CD4-positive, alpha-beta T cell treated with Interleukin-1 beta for 1 hour (primary cell): ENCODE measurements around the gene NBDY.
"Not testable (repeated sequence)": the region's sequence is repeated elsewhere in the genome, so short reads cannot be mapped to it uniquely, and the experiment has no call there.

Source experiments
- DNase-seq, 2 donors: peaks; one replicate each; pipeline ENCODE4 v3.0.0-alpha.2; 2020 to 2022

The NBDY gene

DNA sequence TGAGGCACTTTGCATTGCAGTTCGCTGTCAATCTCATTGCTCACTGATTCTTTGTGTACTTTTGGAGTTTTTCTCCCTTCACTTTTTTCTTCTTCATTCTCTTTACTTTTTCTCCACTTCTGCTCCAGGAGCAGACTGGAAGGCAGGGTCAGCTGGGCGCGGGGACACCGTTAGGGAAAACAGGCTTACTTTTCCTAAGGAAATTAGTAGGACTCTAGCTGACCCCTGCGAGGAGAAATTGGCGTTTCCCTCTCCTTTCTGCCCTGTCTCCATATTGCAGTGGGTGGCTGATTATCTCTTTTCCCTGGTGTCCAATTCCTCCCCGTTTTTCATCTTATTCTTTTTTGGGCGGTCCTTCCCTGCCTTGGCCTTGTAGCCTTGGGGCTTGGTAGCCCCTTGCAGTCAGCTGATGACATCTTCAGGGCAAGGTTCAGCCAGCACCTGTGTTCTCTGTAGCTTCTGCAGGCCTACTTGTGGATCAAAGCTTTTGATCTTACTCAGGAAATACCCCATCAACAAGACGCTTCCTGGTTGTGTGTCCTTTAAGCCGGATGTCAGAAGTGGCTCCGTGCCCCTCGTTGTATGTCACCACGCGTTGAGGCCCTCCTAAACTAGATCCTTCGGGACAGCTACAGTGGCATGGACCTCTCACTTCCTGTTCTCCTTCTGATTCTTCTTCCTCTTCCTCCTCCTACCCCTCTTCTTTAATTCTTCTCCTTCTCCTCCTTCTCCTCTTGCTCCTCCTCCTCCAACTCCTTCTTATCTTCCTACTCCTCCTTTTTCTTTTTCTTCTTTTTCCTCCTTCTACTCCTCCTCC, 36.1 kb downstream of the NBDY start:
- peak; percentile 33 to 35 for DNase-seq

DNA sequence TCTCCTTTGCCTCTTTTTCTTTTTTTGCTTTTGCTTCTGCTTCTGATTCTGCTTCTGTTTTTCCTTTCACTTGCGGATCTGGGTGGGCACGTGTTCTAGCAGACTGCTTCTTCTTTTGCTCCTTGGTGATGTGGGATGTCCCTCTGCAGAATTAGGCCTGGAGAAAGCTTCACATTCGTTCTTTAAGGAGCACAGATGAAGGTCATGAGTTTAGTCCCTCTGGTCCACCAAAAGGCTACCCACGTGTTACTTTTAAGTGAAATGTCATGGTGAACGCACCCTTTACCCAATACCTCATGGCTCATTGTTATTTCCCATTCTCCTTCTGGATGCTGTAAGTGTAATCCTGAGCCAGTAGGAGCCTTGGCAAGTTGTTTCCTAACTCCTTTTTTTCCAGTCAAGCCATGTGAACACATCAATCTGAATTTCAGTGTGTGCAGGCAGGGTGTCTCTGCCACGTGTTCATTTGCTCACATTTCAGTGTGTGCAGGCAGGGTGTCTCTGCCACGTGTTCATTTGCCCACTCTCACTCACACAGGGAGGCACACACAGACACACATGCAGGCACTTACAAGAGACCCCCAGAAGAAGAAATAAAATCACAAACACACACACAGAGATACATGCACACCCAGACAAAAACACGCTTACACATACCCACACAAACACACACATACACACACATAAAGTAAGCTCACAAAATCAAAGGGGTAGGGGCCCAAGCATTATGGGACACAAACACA, 36.9 kb downstream of the NBDY start:
- DNase-seq = no peak

- no peak for DNase-seq
Measured at GRCh38 chrX:56766554-56767347, 37.7 kb downstream of the NBDY start.

DNA sequence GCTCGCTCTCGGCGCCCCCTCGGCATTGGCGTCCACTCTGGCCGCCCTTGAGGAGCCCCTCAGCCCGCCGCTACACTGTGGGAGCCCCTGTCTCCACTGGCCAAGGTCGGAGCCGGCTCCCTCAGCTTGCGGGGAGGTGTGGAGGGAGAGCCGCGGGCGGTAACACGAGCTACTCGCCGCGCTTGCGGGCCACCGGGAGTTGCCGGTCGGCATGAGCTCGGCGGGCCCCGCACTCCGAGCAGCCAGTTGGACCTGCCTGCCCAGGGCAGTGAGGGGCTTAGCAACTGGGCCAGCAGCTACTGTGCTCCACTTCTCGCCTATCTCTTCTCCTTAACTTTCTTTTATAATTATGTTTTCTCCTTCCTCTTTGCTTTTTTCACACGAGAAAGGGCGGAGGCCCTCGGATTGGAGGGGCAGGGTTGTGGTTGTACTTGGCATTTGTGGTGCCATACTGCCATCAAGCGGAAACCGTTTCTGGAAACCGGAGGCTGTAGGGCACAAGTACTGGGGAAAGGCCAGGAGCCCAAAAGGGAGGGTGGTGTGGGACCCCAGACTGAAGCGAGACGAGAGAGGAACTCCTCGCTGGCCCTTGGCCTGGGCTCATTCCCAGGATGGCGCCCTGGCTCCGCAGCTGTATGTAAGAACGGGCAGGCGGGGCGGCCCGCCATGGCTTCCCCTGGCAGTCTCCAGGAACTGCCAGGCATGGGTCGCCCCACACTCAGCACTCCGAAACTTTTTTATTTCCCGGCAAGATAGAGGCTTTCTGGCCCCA, 38.5 kb downstream of the NBDY start:
- peak in 1 of 2 donors; percentile 63 for DNase-seq

DNA sequence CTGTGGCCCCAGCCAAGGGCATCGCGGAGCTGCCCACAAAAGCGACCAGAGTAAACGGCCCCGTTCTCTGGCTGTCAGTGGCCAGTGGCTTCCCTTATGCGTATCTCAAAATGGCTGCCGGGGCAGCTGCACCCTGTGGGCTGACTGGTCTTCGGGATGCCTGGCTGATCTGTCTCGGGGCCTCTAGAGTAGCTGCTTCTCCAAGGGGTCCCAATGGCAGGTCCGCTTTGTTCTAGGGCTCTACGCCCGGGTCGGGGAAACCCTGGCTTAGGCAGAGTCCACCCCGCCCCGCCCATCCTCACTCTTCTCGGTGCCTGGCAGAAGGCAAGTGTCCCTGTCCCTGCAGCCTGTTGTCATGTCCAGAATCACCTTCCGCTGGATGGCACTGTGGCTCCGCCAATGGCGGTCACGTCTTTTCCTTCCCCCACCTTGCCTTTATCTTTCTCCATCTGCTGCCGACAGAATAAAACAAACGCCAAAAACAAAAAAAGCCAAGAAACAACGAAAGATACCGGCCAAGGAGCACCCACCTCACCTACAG, 39.1 kb downstream of the NBDY start:
- DNase-seq = not testable (repeated sequence)

- not testable (repeated sequence) for DNase-seq
Measured at GRCh38 chrX:56772675-56773521, 43.9 kb downstream of the NBDY start.

- DNase-seq = not testable (repeated sequence)
Measured at GRCh38 chrX:56773522-56774060, 44.5 kb downstream of the NBDY start.

DNA sequence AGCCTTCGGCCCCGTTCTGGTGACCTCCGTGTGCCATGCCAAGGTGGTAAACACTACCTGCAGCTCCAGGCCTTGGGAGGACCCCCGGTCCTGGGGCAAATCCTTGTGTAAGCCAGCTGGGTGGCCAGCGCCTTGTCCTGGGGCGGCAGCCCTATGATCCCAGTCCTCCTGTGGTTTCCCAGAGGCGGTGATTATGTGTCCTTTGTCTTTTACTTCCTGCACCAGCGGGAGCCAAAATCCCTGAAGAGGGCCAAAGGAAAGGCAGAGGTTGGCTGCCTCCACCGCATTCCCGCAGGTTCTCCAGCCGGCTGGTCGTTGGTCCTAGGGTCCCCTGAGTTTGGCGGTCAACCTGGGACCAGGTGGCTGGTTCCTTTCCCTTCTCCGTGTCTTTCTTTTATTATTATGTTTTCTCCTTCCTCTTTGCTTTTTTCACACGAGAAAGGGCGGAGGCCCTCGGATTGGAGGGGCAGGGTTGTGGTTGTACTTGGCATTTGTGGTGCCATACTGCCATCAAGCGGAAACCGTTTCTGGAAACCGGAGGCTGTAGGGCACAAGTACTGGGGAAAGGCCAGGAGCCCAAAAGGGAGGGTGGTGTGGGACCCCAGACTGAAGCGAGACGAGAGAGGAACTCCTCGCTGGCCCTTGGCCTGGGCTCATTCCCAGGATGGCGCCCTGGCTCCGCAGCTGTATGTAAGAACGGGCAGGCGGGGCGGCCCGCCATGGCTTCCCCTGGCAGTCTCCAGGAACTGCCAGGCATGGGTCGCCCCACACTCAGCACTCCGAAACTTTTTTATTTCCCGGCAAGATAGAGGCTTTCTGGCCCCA, 49.3 kb downstream of the NBDY start:
- not testable (repeated sequence) for DNase-seq

- not testable (repeated sequence) for DNase-seq
Measured at GRCh38 chrX:56778924-56779468, 50.0 kb downstream of the NBDY start.

GRCh38 chrX:56780681-56781649, 51.9 kb downstream of the NBDY start:
- DNase-seq = not testable (repeated sequence)

GRCh38 chrX:56782352-56782751, 53.3 kb downstream of the NBDY start:
- no peak for DNase-seq

DNA sequence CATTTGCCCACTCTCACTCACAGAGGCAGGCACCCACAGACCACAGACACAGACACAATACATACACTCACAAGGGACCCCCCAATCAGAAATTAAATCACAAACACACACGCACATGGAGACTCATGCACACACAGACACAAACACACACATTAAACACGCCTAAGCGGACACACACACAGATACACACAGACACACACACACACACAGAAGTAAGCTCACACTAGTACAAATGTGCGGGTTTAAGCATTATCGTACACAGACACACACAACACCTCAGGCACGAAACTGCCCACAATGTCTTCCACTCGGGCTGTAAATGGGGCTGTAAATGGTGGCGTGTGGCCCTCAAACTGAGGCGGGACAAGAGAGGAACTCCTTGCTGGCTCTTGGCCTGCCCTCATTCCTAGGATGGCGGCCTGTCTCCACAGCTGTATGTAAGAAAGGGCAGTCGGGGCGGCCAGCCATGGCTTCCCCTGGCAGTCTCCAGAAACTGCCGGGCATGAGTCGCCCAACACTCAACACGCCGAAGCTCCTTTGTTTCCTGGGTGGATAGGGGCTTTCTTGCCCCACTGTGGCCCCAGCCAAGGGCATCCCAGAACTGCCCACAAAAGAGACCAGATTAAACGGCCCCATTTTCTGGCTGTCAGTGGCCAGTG, 53.9 kb downstream of the NBDY start:
- no peak for DNase-seq

- peak in 1 of 2 donors; percentile 82 for DNase-seq
Measured at GRCh38 chrX:56783450-56783831, 54.4 kb downstream of the NBDY start.

- DNase-seq = peak in 1 of 2 donors; percentile 0
Measured at GRCh38 chrX:56783996-56784620, 55.1 kb downstream of the NBDY start.

- DNase-seq = peak in 1 of 2 donors; percentile 0
Measured at GRCh38 chrX:56784666-56785065, 55.6 kb downstream of the NBDY start.

- DNase-seq = no peak
Measured at GRCh38 chrX:56785442-56785841, 56.4 kb downstream of the NBDY start.
